Ovary (tissue), 3 donors: ENCODE data around the gene ZNF322.

Experiments used
- POLR2A ChIP-seq: fragments of 450-650 bp; IDR thresholded peaks from one replicate; pipeline ENCODE4 v1.6.1; 2017; ENCODE audit warnings: antibody characterized with exemption, mild to moderate bottlenecking, moderate library complexity
- TF ChIP-seq, protein P1 (sequence below), 3 donors: fragments of 450-650 bp in 2 of 3; fragments of 200-600 bp in 1 of 3; IDR thresholded peaks; one replicate each; pipeline versions ENCODE4 v1.5.1 to v1.8.0; 2016 to 2022; ENCODE audit warnings: antibody characterized with exemption in 3 of 3, mild to moderate bottlenecking in 1 of 3
- donor health status: DM: no; HTN: no; CAD: no.

- TF ChIP-seq, protein P1, sequence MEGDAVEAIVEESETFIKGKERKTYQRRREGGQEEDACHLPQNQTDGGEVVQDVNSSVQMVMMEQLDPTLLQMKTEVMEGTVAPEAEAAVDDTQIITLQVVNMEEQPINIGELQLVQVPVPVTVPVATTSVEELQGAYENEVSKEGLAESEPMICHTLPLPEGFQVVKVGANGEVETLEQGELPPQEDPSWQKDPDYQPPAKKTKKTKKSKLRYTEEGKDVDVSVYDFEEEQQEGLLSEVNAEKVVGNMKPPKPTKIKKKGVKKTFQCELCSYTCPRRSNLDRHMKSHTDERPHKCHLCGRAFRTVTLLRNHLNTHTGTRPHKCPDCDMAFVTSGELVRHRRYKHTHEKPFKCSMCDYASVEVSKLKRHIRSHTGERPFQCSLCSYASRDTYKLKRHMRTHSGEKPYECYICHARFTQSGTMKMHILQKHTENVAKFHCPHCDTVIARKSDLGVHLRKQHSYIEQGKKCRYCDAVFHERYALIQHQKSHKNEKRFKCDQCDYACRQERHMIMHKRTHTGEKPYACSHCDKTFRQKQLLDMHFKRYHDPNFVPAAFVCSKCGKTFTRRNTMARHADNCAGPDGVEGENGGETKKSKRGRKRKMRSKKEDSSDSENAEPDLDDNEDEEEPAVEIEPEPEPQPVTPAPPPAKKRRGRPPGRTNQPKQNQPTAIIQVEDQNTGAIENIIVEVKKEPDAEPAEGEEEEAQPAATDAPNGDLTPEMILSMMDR (IDR thresholded peaks at IDR 0.05): no peak
- no peak for TF ChIP-seq POLR2A
Measured at GRCh38 chr6:26588965-26589364, 70.6 kb downstream of the ZNF322 start.
